Large intestine (tissue), 3 donors: ENCODE measurements around the gene PECR. TPM values are rescaled to one million over a fixed set of nuclear protein-coding genes. Genes with fewer than 3 reads are reported as not detected.
"Not testable (repeated sequence)": the region's sequence is repeated elsewhere in the genome, so short reads cannot be mapped to it uniquely, and the experiment has no call there.

ENCODE experiments used
- DNase-seq, 2 donors: peaks; one replicate each; pipeline versions ENCODE4 v3.0.0 to v3.0.0-alpha.2; 2013
- H3K27ac ChIP-seq: one replicate; pipeline ENCODE4 v1.5.1; 2013; ENCODE audit warnings: low read length
- H3K27me3 ChIP-seq: 2 replicates; pipeline ENCODE4 v1.6.1; 2013; ENCODE audit warnings: low read length; ENCODE audit not compliant: control insufficient read depth, insufficient read depth
- H3K36me3 ChIP-seq: 2 replicates; pipeline ENCODE4 v1.6.1; 2013; ENCODE audit warnings: low read length; ENCODE audit not compliant: control insufficient read depth, insufficient read depth
- H3K4me1 ChIP-seq: one replicate; pipeline ENCODE4 v1.6.1; 2013; ENCODE audit warnings: low read length; ENCODE audit not compliant: control insufficient read depth, insufficient read depth
- H3K4me3 ChIP-seq: one replicate; pipeline ENCODE4 v1.5.1; 2013; ENCODE audit warnings: low read length
- H3K9me3 ChIP-seq: one replicate; pipeline ENCODE4 v1.6.1; 2013; ENCODE audit warnings: mild to moderate bottlenecking, low read depth, low read length, moderate library complexity; ENCODE audit not compliant: control insufficient read depth
- WGBS: methylation state at CpG from one replicate; pipeline ENCODE4 v1.1.5; 2013; ENCODE audit warnings: low lambda C conversion rate; ENCODE audit not compliant: insufficient coverage; 5-methylcytosine and 5-hydroxymethylcytosine counted together
- polyA plus RNA-seq: library from polyadenylated mRNA; unstranded; fragments of 120-200 nt; gene quantifications from one replicate; pipeline ENCODE4 v1.2.1, GENCODE V29; 2013

PECR gene
- polyA plus RNA-seq, 1 donor: 34.5 TPM

DNA sequence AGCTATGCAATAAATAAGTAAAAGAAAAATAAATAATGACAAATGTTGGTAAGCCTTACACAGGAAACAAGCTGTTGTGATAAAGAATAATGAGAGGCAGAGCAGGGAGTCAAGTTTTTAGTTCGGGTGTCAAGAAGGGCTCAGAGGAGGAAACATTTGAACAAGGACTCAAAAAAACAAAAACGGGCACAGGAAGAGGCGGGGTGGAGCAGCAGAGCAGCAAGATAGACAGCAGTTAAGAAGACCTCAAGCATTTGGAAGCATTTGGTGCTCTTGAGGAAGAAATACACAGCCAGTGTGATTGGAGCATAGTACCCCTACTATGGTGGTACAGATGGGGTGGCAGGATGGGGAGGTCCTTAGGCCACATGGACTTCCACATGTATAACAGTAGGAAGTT lies 2.9 kb upstream of the PECR start:
- H3K27me3 ChIP-seq: no peaks in the 10 kb centered on the region
- H3K4me1 ChIP-seq: peaks cover 10% of the 10 kb centered on the region
- 77% methylated on average over 3 of the region's 3 CpGs for WGBS
- no peaks in the 10 kb centered on the region for H3K9me3 ChIP-seq
- H3K36me3 ChIP-seq: no peaks in the 10 kb centered on the region
- DNase-seq: no peak
- no peak overlapping the region for H3K4me3 ChIP-seq
- no peak overlapping the region for H3K27ac ChIP-seq

DNA sequence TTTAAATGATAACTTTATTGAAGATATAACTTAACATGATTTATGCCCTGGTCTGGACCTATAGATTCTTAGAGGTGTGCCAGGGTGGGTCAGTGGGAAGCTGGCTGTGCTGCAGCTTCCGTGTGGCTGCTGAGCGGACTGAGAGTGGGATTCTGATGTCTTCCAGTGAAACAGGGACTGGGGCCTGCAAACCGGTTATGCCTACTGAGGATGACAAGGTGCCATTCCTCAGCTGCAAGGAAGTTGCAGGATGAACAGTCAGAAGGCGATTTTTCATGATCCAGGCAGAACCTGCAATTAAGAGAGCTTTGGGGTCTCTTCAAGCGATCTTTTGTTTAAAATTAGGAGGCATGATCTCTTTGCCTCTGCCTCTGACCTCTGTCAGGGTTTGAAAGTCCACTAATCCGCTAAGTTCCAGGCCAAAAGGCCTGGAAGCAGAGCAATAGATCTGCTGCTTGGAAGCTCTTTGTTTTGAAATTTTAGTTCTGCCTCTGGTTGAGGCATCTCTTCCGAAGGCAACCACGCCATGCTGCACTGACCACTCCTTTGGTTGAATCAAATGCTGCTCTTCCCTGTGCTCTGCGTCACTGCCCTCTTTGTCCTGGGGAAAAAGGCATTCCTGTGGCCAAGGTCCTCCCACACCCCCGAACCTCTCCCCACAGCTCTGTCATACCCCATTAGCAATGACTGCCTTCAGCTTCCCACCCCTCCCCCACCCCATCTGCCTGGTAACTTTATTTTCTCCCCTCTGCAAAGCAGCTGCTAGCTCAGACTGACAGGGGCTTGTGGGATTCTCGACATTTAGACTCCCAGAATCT lies 2.1 kb upstream of the PECR start:
- peak in 1 of 2 donors; percentile 14 for DNase-seq
- WGBS: 80% methylated on average over 1 of the region's 11 CpGs

GRCh38 chr2:216082805-216083204 lies 1.2 kb upstream of the PECR start:
- WGBS: 75% methylated on average over 2 of the region's 3 CpGs
- no peaks in the 10 kb centered on the region for H3K27me3 ChIP-seq
- no peaks in the 10 kb centered on the region for H3K9me3 ChIP-seq
- H3K4me1 ChIP-seq: peaks cover 15% of the 10 kb centered on the region
- H3K4me3 ChIP-seq: no peak overlapping the region
- no peaks in the 10 kb centered on the region for H3K36me3 ChIP-seq
- no peak for DNase-seq
- no peak overlapping the region for H3K27ac ChIP-seq

More for the DNA sequence above, 2.1 kb upstream of the PECR start:
- H3K4me3 ChIP-seq: no peak overlapping the region
- no peaks in the 10 kb centered on the region for H3K27me3 ChIP-seq
- peaks cover 10% of the 10 kb centered on the region for H3K4me1 ChIP-seq
- no peaks in the 10 kb centered on the region for H3K9me3 ChIP-seq
- no peaks in the 10 kb centered on the region for H3K36me3 ChIP-seq
- no peak overlapping the region for H3K27ac ChIP-seq

GRCh38 chr2:216082117-216082711 lies 605 bp upstream of the PECR start:
- Histone ChIP-seq H3K36me3 (no peaks in the 10 kb centered on the region), H3K27ac (peak overlapping the region; percentile 74), H3K4me3 (peak overlapping the region; percentile 84), H3K9me3 (no peaks in the 10 kb centered on the region), H3K27me3 (no peaks in the 10 kb centered on the region), H3K4me1 (peaks cover 15% of the 10 kb centered on the region)
- peak in 1 of 2 donors; percentile 29 for DNase-seq
- WGBS: 20% methylated on average over 3 of the region's 22 CpGs

GRCh38 chr2:216081012-216081411 lies 597 bp downstream of the PECR start:
- Histone ChIP-seq H3K4me3 (peak overlapping the region; percentile 84), H3K4me1 (peaks cover 19% of the 10 kb centered on the region), H3K9me3 (no peaks in the 10 kb centered on the region), H3K27me3 (no peaks in the 10 kb centered on the region), H3K27ac (peak overlapping the region; percentile 74), H3K36me3 (no peaks in the 10 kb centered on the region)
- no peak for DNase-seq
- WGBS: 22% methylated on average over 1 of the region's 1 CpG

DNA sequence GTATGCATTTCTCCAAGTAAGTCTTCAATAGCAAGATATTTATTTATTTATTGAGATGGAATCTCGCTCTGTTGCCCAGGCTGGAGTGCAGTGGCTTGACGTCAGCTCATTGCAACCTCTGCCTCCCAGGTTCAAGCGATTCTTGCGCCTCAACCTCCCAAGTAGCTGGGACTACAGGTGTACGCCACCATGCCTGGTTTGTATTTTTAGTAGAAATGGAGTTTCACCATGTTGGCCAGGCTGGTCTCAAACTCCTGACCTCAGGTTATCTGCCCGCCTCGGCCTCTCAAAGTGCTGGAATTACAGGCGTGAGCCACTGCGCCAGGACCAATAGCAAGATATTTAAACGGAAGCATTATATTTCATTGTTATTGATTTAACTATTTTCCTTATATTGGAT lies 1.6 kb downstream of the PECR start:
- not testable (repeated sequence) for H3K27me3 ChIP-seq, H3K9me3 ChIP-seq, H3K27ac ChIP-seq, H3K36me3 ChIP-seq, DNase-seq
- Histone ChIP-seq H3K4me3 (peak overlapping the region; percentile 84), H3K4me1 (peaks cover 25% of the 10 kb centered on the region)
- 100% methylated on average over 1 of the region's 10 CpGs for WGBS

- peak in 1 of 2 donors; percentile 70 for DNase-seq
- no peaks in the 10 kb centered on the region for H3K9me3 ChIP-seq
- H3K27me3 ChIP-seq: no peaks in the 10 kb centered on the region
- H3K36me3 ChIP-seq: peaks cover 4% of the 10 kb centered on the region
- peaks cover 37% of the 10 kb centered on the region for H3K4me1 ChIP-seq
- peak overlapping the region; percentile 58 for H3K27ac ChIP-seq
- no peak overlapping the region for H3K4me3 ChIP-seq
- WGBS: no CpG with 5 or more reads among the region's 1 CpG
These were observed 2.8 kb downstream of the PECR start for GRCh38 chr2:216078776-216079175.

- Histone ChIP-seq H3K27me3 (no peaks in the 10 kb centered on the region), H3K4me3 (no peak overlapping the region), H3K4me1 (peaks cover 58% of the 10 kb centered on the region), H3K27ac (peak overlapping the region; percentile 83), H3K9me3 (no peaks in the 10 kb centered on the region), H3K36me3 (peaks cover 7% of the 10 kb centered on the region)
- WGBS: 29% methylated on average over 1 of the region's 6 CpGs
- peak in 1 of 2 donors; percentile 73 for DNase-seq
These were observed 5.8 kb downstream of the PECR start for GRCh38 chr2:216075510-216076485.

DNA sequence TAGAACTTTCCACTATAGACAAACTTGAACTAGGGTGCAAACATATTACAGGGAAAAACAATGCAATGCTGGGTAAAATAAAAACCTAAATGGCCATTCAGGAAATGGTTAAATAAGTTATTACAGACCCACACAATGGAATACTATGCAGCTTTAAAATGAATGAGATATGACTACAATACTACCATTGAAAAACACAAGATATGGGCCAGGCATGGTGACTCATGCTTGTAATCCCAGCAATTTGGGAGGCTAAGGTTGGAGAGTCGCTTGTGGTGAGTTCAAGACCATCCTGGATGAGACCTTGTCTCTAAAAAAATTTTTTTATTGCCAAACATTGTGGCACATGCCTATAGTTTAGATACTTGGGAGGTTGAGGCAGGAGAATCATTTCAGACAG lies 6.8 kb downstream of the PECR start:
- peaks cover 7% of the 10 kb centered on the region for H3K36me3 ChIP-seq

DNA sequence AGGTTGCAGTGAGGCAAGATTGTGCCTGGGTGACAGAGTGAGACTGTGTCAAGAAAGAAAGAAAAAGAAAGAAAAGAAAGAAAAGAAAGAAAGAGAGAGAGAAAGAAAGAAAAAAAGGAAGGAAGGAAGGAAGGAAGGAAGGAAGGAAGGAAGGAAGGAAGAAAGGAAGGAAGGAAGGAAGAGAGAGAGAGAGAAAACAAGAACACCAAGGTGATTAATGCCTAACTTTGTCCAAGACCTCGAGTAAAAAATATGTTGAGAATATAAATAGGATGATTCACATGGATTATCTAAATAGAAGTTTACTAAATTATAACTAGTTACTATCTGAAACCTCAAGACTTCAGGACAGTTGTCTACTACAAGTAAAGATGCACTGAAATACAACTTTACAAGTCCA lies 7.2 kb downstream of the PECR start:
- H3K4me1 ChIP-seq: peaks cover 63% of the 10 kb centered on the region
- peak overlapping the region; percentile 83 for H3K27ac ChIP-seq
- 60% methylated on average over 1 of the region's 1 CpG for WGBS
- no peaks in the 10 kb centered on the region for H3K9me3 ChIP-seq
- H3K36me3 ChIP-seq: peaks cover 7% of the 10 kb centered on the region
- H3K27me3 ChIP-seq: no peaks in the 10 kb centered on the region
- DNase-seq: no peak
- no peak overlapping the region for H3K4me3 ChIP-seq

More for the DNA sequence above, 6.8 kb downstream of the PECR start:
- H3K27ac ChIP-seq: peak overlapping the region; percentile 83
- no peak for DNase-seq
- no peaks in the 10 kb centered on the region for H3K9me3 ChIP-seq
- H3K27me3 ChIP-seq: no peaks in the 10 kb centered on the region
- no peak overlapping the region for H3K4me3 ChIP-seq
- H3K4me1 ChIP-seq: peaks cover 63% of the 10 kb centered on the region
- no CpG with 5 or more reads among the region's 1 CpG for WGBS
